OCI-LY1 (cell line): Measurements from ENCODE around the gene MS4A2.
"Not testable (repeated sequence)": the region's sequence is repeated elsewhere in the genome, so short reads cannot be mapped to it uniquely, and the experiment has no call there.

ENCODE experiments used
- H2AFZ ChIP-seq: fragments of 200-600 bp; sonication (generic), shearing (Covaris generic); 2 replicates; pipeline ENCODE4 v1.6.0; 2014; ENCODE audit warnings: antibody characterized with exemption, mild to moderate bottlenecking, low read length
- H3F3A ChIP-seq: fragments of 200-600 bp; sonication (generic), shearing (Covaris generic); 2 replicates; pipeline ENCODE4 v1.6.0; 2014; ENCODE audit warnings: mild to moderate bottlenecking, antibody characterized with exemption, low read length, moderate library complexity; ENCODE audit not compliant: insufficient read depth
- H3K27ac ChIP-seq: fragments of 200-600 bp; sonication (generic); 2 replicates; pipeline ENCODE4 v1.5.1; 2014; ENCODE audit warnings: low read length, mixed run types, mild to moderate bottlenecking, low read depth; ENCODE audit not compliant: poor library complexity, severe bottlenecking
- H3K27me3 ChIP-seq: fragments of 200-600 bp; sonication (generic); 2 replicates; pipeline ENCODE4 v1.6.0; 2014; ENCODE audit warnings: antibody characterized with exemption, mild to moderate bottlenecking, low read length, moderate library complexity; ENCODE audit not compliant: insufficient read depth
- H3K36me3 ChIP-seq: fragments of 200-600 bp; sonication (generic); 2 replicates; pipeline ENCODE4 v1.6.1; 2014; ENCODE audit warnings: mild to moderate bottlenecking, antibody characterized with exemption, low read length, moderate library complexity, mixed read lengths; ENCODE audit not compliant: insufficient read depth
- H3K4me1 ChIP-seq: fragments of 200-600 bp; sonication (generic); 2 replicates; pipeline ENCODE4 v1.5.1; 2014; ENCODE audit warnings: mild to moderate bottlenecking, low read length, moderate library complexity; ENCODE audit not compliant: insufficient read depth, severe bottlenecking
- H3K4me2 ChIP-seq: fragments of 200-600 bp; sonication (generic), shearing (Covaris generic); 2 replicates; pipeline ENCODE4 v1.6.1; 2014; ENCODE audit warnings: low read length
- H3K4me3 ChIP-seq: fragments of 200-600 bp; sonication (generic); 2 replicates; pipeline ENCODE4 v1.5.1; 2014; ENCODE audit warnings: low read length, low read depth, mild to moderate bottlenecking, mixed read lengths; ENCODE audit not compliant: poor library complexity, severe bottlenecking
- H3K79me2 ChIP-seq: fragments of 200-600 bp; shearing (Covaris generic); 2 replicates; pipeline ENCODE4 v1.6.1; 2016; ENCODE audit warnings: mixed run types, low read length, mixed read lengths; ENCODE audit not compliant: insufficient read depth
- H3K9ac ChIP-seq: fragments of 200-600 bp; sonication (generic), shearing (Covaris generic); 2 replicates; pipeline ENCODE4 v1.6.1; 2014; ENCODE audit warnings: mild to moderate bottlenecking, low read length, mixed read lengths
- H3K9me2 ChIP-seq: fragments of 200-600 bp; sonication (generic), shearing (Covaris generic); 2 replicates; pipeline ENCODE4 v1.6.1; 2014; ENCODE audit warnings: low read depth, mild to moderate bottlenecking, low read length, mixed read lengths
- H3K9me3 ChIP-seq: fragments of 200-600 bp; shearing (Covaris generic); 2 replicates; pipeline ENCODE4 v1.6.1; 2014; ENCODE audit warnings: low read length, mixed read lengths
- H4K20me1 ChIP-seq: fragments of 200-600 bp; sonication (generic), shearing (Covaris generic); 2 replicates; pipeline ENCODE4 v1.6.0; 2016; ENCODE audit warnings: mild to moderate bottlenecking, low read length; ENCODE audit not compliant: insufficient read depth
- CTCF ChIP-seq: fragments of 200-600 bp; sonication (generic), shearing (Covaris generic); IDR thresholded peaks from 2 replicates; pipeline ENCODE4 v1.5.1; 2017; ENCODE audit warnings: mild to moderate bottlenecking, antibody characterized with exemption, low read length, moderate library complexity, mixed read lengths
- EZH2 ChIP-seq: fragments of 200-600 bp; sonication (generic), shearing (Covaris generic); IDR thresholded peaks from 2 replicates; pipeline ENCODE4 v1.8.0; 2017; ENCODE audit warnings: borderline replicate concordance, mixed run types, mild to moderate bottlenecking, antibody characterized with exemption, low read length, moderate library complexity, mixed read lengths

MS4A2 gene

GRCh38 chr11:60125956-60126585 lies 37.6 kb downstream of the MS4A2 start:
- Histone ChIP-seq H3K9me3 (no peaks in the 10 kb centered on the region), H3F3A (no peaks in the 10 kb centered on the region), H3K9me2 (no peaks in the 10 kb centered on the region), H4K20me1 (no peaks in the 10 kb centered on the region), H2AFZ (no peak overlapping the region), H3K79me2 (no peaks in the 10 kb centered on the region), H3K4me3 (no peak overlapping the region), H3K27me3 (no peaks in the 10 kb centered on the region), H3K27ac (no peak overlapping the region), H3K4me1 (no peaks in the 10 kb centered on the region), H3K36me3 (no peaks in the 10 kb centered on the region), H3K4me2 (no peak overlapping the region), H3K9ac (no peak overlapping the region)
- TF ChIP-seq CTCF (no peak), EZH2 (no peak)

GRCh38 chr11:60127311-60127811 lies 38.9 kb downstream of the MS4A2 start:
- H4K20me1 ChIP-seq: no peaks in the 10 kb centered on the region
- H3K36me3 ChIP-seq: no peaks in the 10 kb centered on the region
- H3F3A ChIP-seq: no peaks in the 10 kb centered on the region
- no peak for TF ChIP-seq CTCF
- no peak for TF ChIP-seq EZH2
- H3K9ac ChIP-seq: no peak overlapping the region
- no peaks in the 10 kb centered on the region for H3K9me2 ChIP-seq
- no peaks in the 10 kb centered on the region for H3K4me1 ChIP-seq
- no peaks in the 10 kb centered on the region for H3K79me2 ChIP-seq
- no peaks in the 10 kb centered on the region for H3K9me3 ChIP-seq
- H3K27ac ChIP-seq: no peak overlapping the region
- H2AFZ ChIP-seq: no peak overlapping the region
- H3K4me3 ChIP-seq: no peak overlapping the region
- no peak overlapping the region for H3K4me2 ChIP-seq
- no peaks in the 10 kb centered on the region for H3K27me3 ChIP-seq

- Histone ChIP-seq H3K79me2 (no peaks in the 10 kb centered on the region), H3K36me3 (no peaks in the 10 kb centered on the region), H3K9me3 (no peaks in the 10 kb centered on the region), H3K4me1 (no peaks in the 10 kb centered on the region), H3K27ac (no peak overlapping the region), H2AFZ (no peak overlapping the region), H3K4me2 (no peak overlapping the region), H3F3A (no peaks in the 10 kb centered on the region), H3K9me2 (no peaks in the 10 kb centered on the region), H3K9ac (no peak overlapping the region), H3K4me3 (no peak overlapping the region), H4K20me1 (no peaks in the 10 kb centered on the region), H3K27me3 (no peaks in the 10 kb centered on the region)
- TF ChIP-seq EZH2 (no peak), CTCF (no peak)
These were observed 39.9 kb downstream of the MS4A2 start for GRCh38 chr11:60128376-60128775.

GRCh38 chr11:60128866-60129265 lies 40.4 kb downstream of the MS4A2 start:
- not testable (repeated sequence) for H3K9me2 ChIP-seq, H3F3A ChIP-seq, H3K4me1 ChIP-seq, H3K79me2 ChIP-seq, H3K36me3 ChIP-seq, H2AFZ ChIP-seq, H3K9me3 ChIP-seq, H4K20me1 ChIP-seq, H3K27me3 ChIP-seq, H3K4me2 ChIP-seq, H3K27ac ChIP-seq, H3K9ac ChIP-seq, H3K4me3 ChIP-seq
